Measurements from ENCODE around the gene UTS2B. TPM values are rescaled to one million over a fixed set of nuclear protein-coding genes. Genes with fewer than 3 reads are reported as not detected.

The UTS2B gene
- total and polyA plus RNA-seq, 8 donors, result 0.09 to 0.35 (median 0.26) TPM; not detected in 3

- intact Hi-C loops (cut with DNase I), result no loop called here
- FAIRE-seq (no peak), DNase-seq (no peak), ATAC-seq (no peak)
- WGBS, 2 donors, result 80 to 86% methylated on average over 2 of the region's 2 CpGs
- H3K36me3 ChIP-seq, result no peaks in the 10 kb centered on the region
- H3K27ac ChIP-seq, result no peak overlapping the region
- no peaks in the 10 kb centered on the region for H3K27me3 ChIP-seq
- TF ChIP-seq CTCF (IDR thresholded peaks at IDR 0.05), result no peak
- no peaks in the 10 kb centered on the region for H3K9me3 ChIP-seq
- H3K4me1 ChIP-seq, result no peaks in the 10 kb centered on the region
- H3K4me3 ChIP-seq, result no peak overlapping the region
These were observed 5.4 kb downstream of the UTS2B start for GRCh38 chr3:191324936-191325335.

- FAIRE-seq (no peak), DNase-seq (no peak), ATAC-seq (no peak)
- no peak for TF ChIP-seq CTCF (IDR thresholded peaks at IDR 0.05)
- Histone ChIP-seq H3K27ac (no peak overlapping the region), H3K27me3 (no peaks in the 10 kb centered on the region), H3K4me3 (no peak overlapping the region), H3K9me3 (no peaks in the 10 kb centered on the region), H3K4me1 (no peaks in the 10 kb centered on the region), H3K36me3 (no peaks in the 10 kb centered on the region)
- 87 to 97% methylated on average over 4 of the region's 4 CpGs for WGBS, 2 donors
- intact Hi-C loops (cut with DNase I), result no loop called here
These were observed 9.1 kb downstream of the UTS2B start for GRCh38 chr3:191321019-191321767.

- WGBS, 2 donors, result 81 to 84% methylated on average over 5 of the region's 5 CpGs
These were observed 10.0 kb downstream of the UTS2B start for GRCh38 chr3:191320316-191320715.

GRCh38 chr3:191316876-191317603, 13.3 kb downstream of the UTS2B start:
- no peaks in the 10 kb centered on the region for H3K4me1 ChIP-seq
- H3K27me3 ChIP-seq, result no peaks in the 10 kb centered on the region
- WGBS, 2 donors, result 88 to 96% methylated on average over 40 of the region's 40 CpGs
- no peak overlapping the region for H3K27ac ChIP-seq
- no peak for FAIRE-seq
- DNase-seq, result peak in 1 of 6 donors; percentile 60
- intact Hi-C loops (cut with DNase I), result no loop called here
- no peak for ATAC-seq
- no peak for TF ChIP-seq CTCF (IDR thresholded peaks at IDR 0.05)
- H3K36me3 ChIP-seq, result no peaks in the 10 kb centered on the region
- H3K4me3 ChIP-seq, result no peak overlapping the region
- H3K9me3 ChIP-seq, result no peaks in the 10 kb centered on the region

More at GRCh38 chr3:191320316-191320715, 10.0 kb downstream of the UTS2B start:
- Histone ChIP-seq H3K4me3 (no peak overlapping the region), H3K36me3 (no peaks in the 10 kb centered on the region), H3K27me3 (no peaks in the 10 kb centered on the region), H3K4me1 (no peaks in the 10 kb centered on the region), H3K27ac (no peak overlapping the region), H3K9me3 (no peaks in the 10 kb centered on the region)
- FAIRE-seq, result no peak
- ATAC-seq, result no peak
- intact Hi-C loops (cut with DNase I), result no loop called here
- no peak for TF ChIP-seq CTCF (IDR thresholded peaks at IDR 0.05)
- no peak for DNase-seq
